Measurements from ENCODE around the gene CARD11.

DNA sequence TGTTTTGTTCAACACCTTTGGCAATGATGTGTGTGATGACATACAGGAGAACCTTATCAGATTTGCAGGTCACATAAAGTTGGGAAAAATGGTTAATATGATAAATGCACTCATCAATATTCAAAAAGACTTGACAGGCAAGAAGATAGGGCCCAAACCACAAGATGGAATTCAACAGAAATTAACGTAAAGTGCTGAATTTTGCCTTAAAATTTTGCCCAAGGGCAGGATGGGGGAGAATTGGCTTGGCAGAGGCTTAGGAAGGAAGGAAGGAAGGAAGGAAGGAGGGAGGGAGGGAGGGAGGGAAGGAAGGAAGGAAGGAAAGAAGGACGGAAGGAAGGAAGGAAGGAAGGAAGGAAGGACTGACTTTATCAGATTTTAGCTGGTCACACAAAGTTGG is 35.3 kb downstream of the CARD11 start:
- TF ChIP-seq, protein P1, sequence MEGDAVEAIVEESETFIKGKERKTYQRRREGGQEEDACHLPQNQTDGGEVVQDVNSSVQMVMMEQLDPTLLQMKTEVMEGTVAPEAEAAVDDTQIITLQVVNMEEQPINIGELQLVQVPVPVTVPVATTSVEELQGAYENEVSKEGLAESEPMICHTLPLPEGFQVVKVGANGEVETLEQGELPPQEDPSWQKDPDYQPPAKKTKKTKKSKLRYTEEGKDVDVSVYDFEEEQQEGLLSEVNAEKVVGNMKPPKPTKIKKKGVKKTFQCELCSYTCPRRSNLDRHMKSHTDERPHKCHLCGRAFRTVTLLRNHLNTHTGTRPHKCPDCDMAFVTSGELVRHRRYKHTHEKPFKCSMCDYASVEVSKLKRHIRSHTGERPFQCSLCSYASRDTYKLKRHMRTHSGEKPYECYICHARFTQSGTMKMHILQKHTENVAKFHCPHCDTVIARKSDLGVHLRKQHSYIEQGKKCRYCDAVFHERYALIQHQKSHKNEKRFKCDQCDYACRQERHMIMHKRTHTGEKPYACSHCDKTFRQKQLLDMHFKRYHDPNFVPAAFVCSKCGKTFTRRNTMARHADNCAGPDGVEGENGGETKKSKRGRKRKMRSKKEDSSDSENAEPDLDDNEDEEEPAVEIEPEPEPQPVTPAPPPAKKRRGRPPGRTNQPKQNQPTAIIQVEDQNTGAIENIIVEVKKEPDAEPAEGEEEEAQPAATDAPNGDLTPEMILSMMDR (IDR thresholded peaks at IDR 0.05) = no peak
- no peak for TF ChIP-seq POLR2A (IDR thresholded peaks at IDR 0.05)
